ENCODE measurements around the gene MSL3B.
A peak's percentile ranks its signal among the peaks of the same experiment; 100 is the strongest.
"Not testable (repeated sequence)": the region's sequence is repeated elsewhere in the genome, so short reads cannot be mapped to it uniquely, and the experiment has no call there.

The MSL3B gene

DNA sequence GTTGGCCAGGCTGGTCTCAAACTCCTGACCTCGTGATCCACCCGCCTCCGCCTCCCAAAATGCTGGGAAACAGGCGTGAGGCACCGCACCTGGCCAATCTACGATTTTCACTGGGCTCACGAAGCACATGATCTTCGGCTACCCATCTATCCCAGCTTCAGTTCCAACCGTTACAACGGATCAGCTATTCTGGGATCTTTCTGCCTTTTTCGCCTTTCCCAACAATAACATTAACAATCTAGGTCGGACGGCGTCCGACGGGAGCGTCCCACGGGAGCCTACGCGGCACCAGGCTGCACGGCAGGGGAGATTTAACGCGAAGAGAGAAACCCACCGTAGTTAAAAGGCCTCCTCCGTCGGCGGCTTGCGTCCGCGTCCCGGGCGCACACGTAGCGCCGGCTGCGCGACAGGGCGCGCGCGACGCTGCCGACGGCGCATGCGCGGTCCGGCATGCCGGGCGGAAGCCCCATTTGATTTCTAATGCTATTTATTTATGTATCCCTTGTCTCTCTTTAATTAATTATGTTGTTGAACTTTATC, at the start of gene MSL3B:
MSL3B (minus strand) TSS at position 394 of the 540 bp plus-strand sequence.
- DNase-seq = no peak

DNA sequence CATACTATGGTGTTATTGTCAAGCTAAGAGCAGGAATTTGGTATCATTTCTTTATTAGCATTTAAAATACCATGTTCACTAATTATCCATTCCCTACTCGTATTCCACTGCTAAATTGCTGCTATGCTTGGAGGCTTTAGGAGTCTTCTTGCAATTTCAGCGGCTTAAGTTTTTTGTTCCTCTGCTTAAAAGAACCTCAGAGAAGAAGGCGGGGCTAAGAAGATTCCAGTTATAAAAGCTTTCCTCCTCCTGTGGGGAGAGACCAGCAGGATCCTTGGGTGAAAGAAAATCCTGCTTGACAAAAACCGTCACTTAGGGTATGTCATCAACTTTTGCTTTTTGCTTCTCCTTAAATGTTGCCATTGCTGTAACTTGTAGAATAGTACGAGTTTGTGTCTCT, 48.9 kb upstream of the MSL3B start, which contains the start of gene TRPM8:
TRPM8 (plus strand) TSS at position 258 of the 400 bp plus-strand sequence. CDS start 9,165 bp downstream, outside the sequence.
- DNase-seq = no peak

- DNase-seq = no peak
These were observed 46.9 kb upstream of the MSL3B start for GRCh38 chr2:233915128-233915527.

DNA sequence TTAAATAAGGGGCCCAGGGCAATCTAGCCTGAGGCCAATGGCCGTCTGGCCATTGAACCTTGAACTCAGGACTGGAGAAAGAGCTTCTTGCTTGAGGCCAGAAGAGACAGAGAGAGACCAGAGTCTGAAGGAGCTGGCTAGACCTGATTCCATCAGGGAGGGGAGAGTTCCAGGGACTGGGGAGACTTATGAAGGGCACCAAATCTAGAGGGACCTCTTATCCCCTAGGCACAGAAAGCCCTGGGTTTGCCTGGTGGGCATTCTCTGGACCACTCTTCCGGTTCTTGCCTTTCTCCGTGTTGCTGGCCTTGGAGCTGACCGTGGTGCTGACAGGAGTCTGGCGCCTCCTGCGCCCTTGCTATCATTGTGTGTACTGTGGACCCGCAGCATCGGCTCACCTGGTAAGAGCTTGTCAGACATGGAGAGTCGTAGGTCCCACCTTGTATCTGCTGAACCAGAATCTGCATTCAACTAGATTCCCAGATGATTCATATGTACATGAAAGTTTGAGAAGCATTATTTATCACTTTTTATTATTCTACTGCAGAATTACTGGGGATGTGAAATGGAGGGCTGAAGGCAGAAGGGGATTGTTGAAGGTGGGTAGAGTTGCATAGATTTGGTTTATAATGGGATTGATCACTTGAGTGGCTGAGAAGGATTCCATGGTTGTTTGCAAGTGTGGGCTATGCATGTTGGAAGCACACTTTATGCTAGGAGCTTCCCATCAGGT, 44.7 kb upstream of the MSL3B start:
- DNase-seq = no peak

GRCh38 chr2:233907627-233908026, 39.4 kb upstream of the MSL3B start:
- DNase-seq = no peak

DNA sequence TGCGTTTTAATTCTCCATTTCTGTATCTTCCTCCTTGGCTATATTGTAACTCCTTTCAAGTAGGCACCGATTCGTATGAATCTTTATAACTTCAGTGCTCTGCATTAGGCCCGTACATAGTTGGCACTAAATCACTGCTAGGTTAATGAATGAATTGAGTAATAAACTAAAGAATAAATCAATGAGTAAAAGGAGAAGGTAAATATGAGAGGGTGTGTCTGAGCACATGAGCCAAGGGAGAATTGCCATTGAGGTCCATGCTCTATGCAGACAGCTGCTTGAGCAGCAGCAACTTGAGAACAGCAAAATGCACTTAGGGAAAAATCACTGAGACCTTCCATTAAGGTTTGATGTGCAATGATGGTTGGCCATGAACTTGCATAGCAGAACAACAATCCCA, 37.8 kb upstream of the MSL3B start:
- no peak for DNase-seq

DNA sequence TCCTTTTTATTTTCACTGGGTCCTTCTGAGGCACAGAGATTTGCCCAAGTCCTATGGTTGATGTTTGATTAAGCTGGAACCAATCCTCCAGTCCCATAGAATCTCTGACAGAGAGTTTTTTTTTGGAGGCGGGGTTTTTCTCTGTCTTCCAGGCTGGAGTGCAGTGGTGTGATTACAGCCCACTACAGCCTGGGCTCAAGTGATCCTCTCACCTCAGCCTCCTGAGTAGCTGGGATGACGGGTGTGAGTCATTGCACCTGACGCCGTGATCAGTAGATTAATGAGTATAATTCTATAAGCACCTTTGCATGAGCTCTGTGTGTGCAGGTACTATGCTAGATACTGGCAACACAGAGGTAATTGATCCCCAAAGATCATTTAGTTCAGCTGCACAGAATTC, 33.7 kb upstream of the MSL3B start:
- no peak for DNase-seq

GRCh38 chr2:233901367-233901766, 33.2 kb upstream of the MSL3B start:
- DNase-seq = no peak

DNA sequence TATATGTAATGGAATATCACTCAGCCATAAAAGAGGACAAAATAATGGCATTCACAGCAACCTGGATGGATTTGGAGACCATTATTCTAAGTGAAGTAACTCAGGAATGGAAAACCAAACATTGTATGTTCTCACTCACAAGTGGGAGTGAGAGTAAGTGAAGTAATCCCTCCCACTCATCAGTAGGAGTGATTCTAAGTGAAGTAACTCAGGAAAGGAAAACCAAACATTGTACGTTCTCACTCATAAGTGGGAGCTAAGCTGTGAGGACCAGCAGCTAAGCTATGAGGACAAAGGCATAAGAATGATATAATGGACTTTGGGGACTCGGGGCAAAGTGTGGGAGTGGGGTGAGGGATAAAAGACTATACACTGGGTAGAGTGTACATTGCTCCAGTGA, 28.1 kb upstream of the MSL3B start:
- not testable (repeated sequence) for DNase-seq

DNA sequence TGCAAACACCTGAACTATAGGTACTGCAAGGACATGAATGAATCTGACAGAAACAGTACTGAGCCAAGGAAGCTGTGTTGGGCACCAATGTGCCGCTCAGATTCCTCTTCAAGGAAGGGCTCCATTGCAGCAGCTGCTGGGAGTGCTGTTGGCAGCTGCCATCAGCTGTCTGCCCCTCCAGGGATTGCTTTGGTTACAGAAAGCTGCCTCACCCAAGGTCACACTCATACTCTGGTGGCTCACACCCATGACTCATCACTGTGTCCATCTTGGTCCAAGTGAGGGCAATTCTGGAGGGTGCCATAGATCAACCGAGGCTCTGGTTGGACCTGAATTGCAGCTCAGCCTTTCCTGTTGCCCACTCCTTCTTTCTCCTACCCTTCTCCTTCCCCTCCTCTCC, 24.6 kb upstream of the MSL3B start:
- DNase-seq = no peak

GRCh38 chr2:233882353-233882752, 14.2 kb upstream of the MSL3B start:
- no peak for DNase-seq

GRCh38 chr2:233872125-233872524, 3.9 kb upstream of the MSL3B start:
- DNase-seq = not testable (repeated sequence)

GRCh38 chr2:233871432-233871831, 3.2 kb upstream of the MSL3B start:
- DNase-seq = no peak

- DNase-seq = no peak
These were observed 1.7 kb downstream of the MSL3B start for GRCh38 chr2:233866479-233866878.

GRCh38 chr2:233865838-233866237, 2.3 kb downstream of the MSL3B start:
- no peak for DNase-seq

GRCh38 chr2:233862261-233862768, 5.9 kb downstream of the MSL3B start:
- DNase-seq = no peak

- no peak for DNase-seq
These were observed 9.9 kb downstream of the MSL3B start for GRCh38 chr2:233858331-233858730.

DNA sequence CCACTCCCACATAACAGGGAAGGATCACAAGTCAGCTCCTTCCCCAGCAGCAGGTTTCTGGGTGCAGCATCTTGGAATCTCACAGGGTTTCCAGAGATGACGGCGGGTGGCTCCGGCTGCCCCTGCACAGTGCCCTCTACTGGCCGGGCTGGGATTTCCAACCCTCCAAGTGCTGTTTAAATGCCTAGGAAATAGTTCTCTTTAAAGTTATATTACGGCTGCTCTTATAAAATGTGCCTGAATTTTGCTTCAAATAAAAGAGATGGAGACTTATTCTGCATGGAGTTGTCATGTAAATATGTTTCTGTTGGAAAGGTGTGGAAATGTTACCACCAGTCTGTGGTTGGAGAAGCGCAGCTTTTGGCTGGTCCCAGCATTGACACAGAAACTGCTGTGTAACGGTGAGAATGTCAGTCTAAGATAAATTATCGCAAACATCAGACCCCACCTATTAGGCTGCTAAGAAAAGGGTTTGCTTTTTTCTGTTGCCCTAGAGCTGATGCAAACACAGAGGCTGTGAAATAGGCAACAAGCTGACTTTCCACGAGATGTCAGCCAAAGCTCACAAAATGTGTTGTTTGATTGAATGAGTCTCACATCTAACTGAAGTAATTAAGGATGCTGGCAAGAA, 10.6 kb downstream of the MSL3B start:
- DNase-seq = no peak

DNA sequence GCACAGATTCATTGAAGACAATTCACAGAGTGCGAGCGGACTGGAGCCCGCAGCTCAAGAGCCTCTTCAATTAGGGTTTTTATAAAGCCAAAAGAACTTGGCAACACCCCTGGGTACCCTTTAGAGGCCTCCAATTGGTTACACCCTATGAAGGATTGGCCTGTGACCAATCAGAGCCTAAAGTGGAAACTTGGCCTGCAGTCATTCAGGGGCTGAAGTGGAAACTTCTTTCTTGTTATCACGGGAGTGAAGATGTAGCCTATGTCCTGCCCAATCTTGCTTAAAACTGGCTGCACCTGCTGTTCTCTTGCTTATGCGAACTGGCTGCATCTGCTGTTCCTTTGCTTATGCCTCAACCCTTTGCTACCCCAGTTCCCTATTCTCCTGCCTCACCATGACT, 12.0 kb downstream of the MSL3B start:
- no peak for DNase-seq

DNA sequence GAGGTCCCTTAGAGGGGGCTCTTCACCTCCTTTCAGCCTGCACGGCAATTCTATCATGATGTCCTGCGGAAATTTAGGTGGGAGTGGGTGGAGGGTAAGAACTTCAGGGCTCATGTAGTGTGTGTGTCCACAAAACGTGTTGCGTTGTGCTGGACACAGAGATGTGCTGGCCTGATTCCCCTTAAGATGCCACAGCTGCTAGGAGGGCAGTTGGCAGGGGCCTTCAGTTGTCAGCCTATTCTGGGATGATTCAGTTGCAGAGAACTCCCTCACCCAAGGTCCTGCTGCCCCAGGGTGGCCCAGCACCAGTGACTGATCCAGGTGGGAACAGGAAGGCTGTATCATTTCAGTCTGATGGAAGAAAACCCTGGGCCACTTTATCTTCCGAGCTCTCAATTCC, 12.8 kb downstream of the MSL3B start:
- DNase-seq = no peak

DNA sequence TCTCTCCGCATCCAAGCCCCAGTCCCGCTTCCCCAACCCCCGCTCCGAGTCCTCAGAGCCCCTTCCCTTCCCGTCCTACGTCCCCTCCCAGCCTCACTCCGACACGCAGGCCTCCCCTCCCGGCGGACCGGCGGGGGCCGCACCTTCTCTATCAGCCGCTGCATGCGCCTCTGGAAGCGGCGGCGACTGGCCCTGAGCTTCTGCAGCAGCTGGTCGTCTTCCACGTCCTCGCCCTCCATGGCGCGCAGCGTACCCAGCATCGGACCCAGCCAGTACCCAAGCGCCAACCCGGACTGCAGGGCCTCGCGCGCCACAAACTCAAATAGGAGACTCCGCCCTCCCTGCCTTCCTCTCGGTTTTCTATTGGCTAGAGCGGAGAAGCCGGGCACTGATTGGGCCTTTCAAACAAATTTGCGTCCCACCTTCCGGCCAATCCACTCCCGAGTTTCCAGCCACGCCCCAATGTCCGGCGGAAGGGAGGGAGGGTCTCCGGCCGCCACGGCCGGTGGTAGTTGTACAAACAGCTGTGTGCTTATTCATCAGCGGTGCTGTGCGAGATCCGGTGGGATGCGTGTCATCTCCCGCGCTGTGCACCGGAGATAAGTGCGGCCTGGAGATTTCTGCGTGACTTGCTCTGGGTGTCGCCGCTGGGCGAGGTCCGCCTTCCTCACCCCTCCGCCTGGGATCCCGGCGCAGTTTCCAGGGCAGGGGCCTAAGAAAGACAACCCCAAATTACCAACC, 13.8 kb downstream of the MSL3B start, which contains the start of gene HJURP:
HJURP (minus strand) TSS at position 295 of the 741 bp plus-strand sequence; CDS start at position 260, 35 bp downstream.
- DNase-seq = peak; percentile 92

DNA sequence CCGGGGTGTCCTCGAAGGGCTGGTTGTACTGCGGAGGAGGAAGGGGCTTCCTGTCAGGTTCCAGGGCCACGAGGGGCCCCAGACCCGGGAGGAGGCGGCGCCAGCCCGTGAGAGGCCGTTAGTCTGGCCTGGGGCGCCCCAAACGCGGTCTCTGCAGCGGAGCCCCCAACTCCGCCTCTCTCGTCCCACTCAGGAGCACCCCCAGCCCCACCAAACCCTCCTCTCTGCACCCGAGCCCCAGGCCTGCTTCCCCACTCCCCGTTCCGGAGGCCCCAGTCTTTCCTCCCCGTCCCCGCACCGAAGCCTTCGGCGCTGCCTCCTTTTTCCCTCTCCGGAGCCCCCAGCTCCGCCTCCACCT, 14.3 kb downstream of the MSL3B start:
- DNase-seq = no peak

DNA sequence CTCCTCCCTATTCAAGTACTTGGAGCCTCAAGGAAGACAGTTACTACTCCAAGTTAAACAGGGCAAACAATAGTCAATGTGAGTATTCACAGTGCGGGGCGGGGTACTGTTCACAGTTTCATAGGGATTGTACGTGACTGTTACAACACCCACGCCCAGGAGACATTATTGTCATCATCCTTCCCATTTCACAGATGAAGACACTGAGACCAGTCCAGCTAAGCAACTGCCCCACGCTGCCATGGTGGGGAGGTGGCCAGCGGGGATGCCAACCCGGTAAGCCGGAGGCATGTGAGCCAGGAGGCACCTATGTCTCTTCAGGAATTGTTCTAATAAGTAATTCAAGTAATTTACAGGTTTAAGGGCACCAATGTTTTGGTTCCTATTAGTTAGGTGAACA, 14.8 kb downstream of the MSL3B start:
- no peak for DNase-seq
